ENCODE results near the gene RUFY3. TPM values are rescaled to one million over a fixed set of nuclear protein-coding genes. Genes with fewer than 3 reads are reported as not detected.

The RUFY3 gene
- total RNA-seq, 1 experiment from 2014 or later = 48.0 TPM

DNA sequence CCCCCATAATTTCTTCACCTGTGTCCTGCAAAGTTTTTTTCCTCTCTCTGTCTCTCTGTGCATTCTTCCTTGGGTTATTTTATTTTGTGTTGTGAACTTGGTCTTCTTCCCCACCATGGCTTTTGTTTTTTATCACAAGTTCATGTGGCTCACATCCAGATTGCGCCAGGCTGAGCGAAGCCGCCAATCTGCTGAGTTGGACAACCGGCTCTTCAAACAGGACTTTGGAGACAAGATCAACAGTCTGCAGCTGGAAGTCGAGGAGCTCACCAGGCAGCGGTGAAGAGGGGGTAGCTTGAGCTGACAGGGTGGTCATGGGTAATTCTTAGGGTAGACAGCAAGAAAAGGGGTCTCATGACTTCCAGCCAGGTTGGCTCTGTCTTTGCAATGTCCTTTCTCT, 71.9 kb downstream of the RUFY3 start:
- Histone ChIP-seq H2BK120ac (ENCODE audit: low read depth, low read length, poor library complexity, severe bottlenecking) (no peak overlapping the region), H3K4me2 (ENCODE audit: insufficient read depth, insufficient read length, low read length) (no peak overlapping the region), H3K18ac (ENCODE audit: insufficient read length, low read depth, low read length) (no peak overlapping the region), H3K4me1 (ENCODE audit: insufficient read depth, low read length) (no peaks in the 10 kb centered on the region), H3K23ac (ENCODE audit: insufficient read length, low read depth, low read length) (no peak overlapping the region), H3K79me1 (ENCODE audit: insufficient read depth, low read depth, low read length, poor library complexity, severe bottlenecking) (no peaks in the 10 kb centered on the region), H3K27me3 (ENCODE audit: insufficient read depth, low read length) (no peaks in the 10 kb centered on the region), H4K91ac (ENCODE audit: insufficient read length, low read depth, low read length) (no peak overlapping the region), H4K5ac (ENCODE audit: insufficient read length, low read depth, low read length) (no peak overlapping the region), H2BK12ac (ENCODE audit: insufficient read length, low read depth, low read length) (no peak overlapping the region), H3K23me2 (ENCODE audit: insufficient read length, low read depth, low read length, poor library complexity, severe bottlenecking) (no peaks in the 10 kb centered on the region), H2BK15ac (ENCODE audit: low read depth, low read length) (no peak overlapping the region), H2AK5ac (ENCODE audit: insufficient read length, low read length) (no peak overlapping the region), H3K9me3 (ENCODE audit: control insufficient read depth, low read depth, low read length) (no peaks in the 10 kb centered on the region), H2BK5ac (ENCODE audit: insufficient read length, low read length) (no peak overlapping the region), H3K14ac (ENCODE audit: insufficient read depth, low read length) (no peak overlapping the region), H2BK20ac (ENCODE audit: low read depth, low read length, poor library complexity, severe bottlenecking) (no peak overlapping the region), H4K20me1 (ENCODE audit: control insufficient read depth, insufficient read depth, insufficient read length) (no peaks in the 10 kb centered on the region), H3K56ac (ENCODE audit: insufficient read length, low read depth, low read length) (no peak overlapping the region), H2AFZ (ENCODE audit: low read length) (no peak overlapping the region), H3K9ac (ENCODE audit: extremely low read depth, insufficient read length, low read length) (no peak overlapping the region), H3K27ac (ENCODE audit: insufficient read length, low read depth, low read length) (no peak overlapping the region), H3K4ac (ENCODE audit: low read depth, low read length) (no peak overlapping the region), H3K79me2 (ENCODE audit: insufficient read depth, low read length) (no peaks in the 10 kb centered on the region), H4K8ac (replicated peaks; ENCODE audit: insufficient read length, low read depth, low read length) (no peak overlapping the region), H3T11ph (ENCODE audit: low read length) (no peak overlapping the region)
- Mint-ChIP-seq H3K36me3 (ENCODE audit: insufficient read depth in 1 of 3, low read depth in 3 of 3) (peaks cover 1 to 28% (median 28%) of the 10 kb centered on the region in 3 experiments; a peak in 6 of 7 replicates), H3K9me3 (no peaks in the 10 kb centered on the region), H3K4me1 (no peaks in the 10 kb centered on the region), H3K27me3 (ENCODE audit: low read depth) (no peaks in the 10 kb centered on the region; the same call in 1 of the 2 replicates), H3K4me3 (no peak overlapping the region), H3K27ac (0 out of 7 replicates have a peak overlapping the region, but pooled peaks of 1 of the 3 experiments have one; percentile 2)
- no peak for DNase-seq
- TF ChIP-seq, protein P1, sequence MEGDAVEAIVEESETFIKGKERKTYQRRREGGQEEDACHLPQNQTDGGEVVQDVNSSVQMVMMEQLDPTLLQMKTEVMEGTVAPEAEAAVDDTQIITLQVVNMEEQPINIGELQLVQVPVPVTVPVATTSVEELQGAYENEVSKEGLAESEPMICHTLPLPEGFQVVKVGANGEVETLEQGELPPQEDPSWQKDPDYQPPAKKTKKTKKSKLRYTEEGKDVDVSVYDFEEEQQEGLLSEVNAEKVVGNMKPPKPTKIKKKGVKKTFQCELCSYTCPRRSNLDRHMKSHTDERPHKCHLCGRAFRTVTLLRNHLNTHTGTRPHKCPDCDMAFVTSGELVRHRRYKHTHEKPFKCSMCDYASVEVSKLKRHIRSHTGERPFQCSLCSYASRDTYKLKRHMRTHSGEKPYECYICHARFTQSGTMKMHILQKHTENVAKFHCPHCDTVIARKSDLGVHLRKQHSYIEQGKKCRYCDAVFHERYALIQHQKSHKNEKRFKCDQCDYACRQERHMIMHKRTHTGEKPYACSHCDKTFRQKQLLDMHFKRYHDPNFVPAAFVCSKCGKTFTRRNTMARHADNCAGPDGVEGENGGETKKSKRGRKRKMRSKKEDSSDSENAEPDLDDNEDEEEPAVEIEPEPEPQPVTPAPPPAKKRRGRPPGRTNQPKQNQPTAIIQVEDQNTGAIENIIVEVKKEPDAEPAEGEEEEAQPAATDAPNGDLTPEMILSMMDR (conservative IDR thresholded peaks at IDR 0.05) = no peak
- WGBS (ENCODE audit: extremely low coverage, insufficient read length, low lambda C conversion rate) = no CpG with 5 or more reads among the region's 6 CpGs

All from H9 (cell line).